PC-3 (cell line): Measurements from ENCODE around the gene KDELR1. TPM values are rescaled to one million over a fixed set of nuclear protein-coding genes. Genes with fewer than 3 reads are reported as not detected.

Experiments used
- ATAC-seq: fragments of 200-7000 bp; cut with Tn5 transposase; 2 replicates; pipeline ENCODE4 v1.9.1; 2020; ENCODE audit warnings: mild to moderate bottlenecking, moderate library complexity
- BruUV-seq: library from RNA; stranded (reverse); fragments of 400-500 nt; replicated peaks from 2 replicates; lab custom pipeline; 2021; lab: Mats Ljungman, UMichigan
- CTCF ChIA-PET: fragments of 300-600 bp; sonication (Branson Sonifier 250); formaldehyde crosslinking; loops from one replicate; lab custom pipeline; 2022; ENCODE audit warnings: antibody characterized with exemption; lab: Charles Lee
- POLR2A ChIA-PET: fragments of 300-600 bp; sonication (Branson Sonifier 250); formaldehyde crosslinking; loops from one replicate; lab custom pipeline; 2022; ENCODE audit warnings: antibody characterized with exemption; ENCODE audit not compliant: unreplicated experiment; lab: Charles Lee
- DNase-seq: peaks from one replicate; pipeline ENCODE4 v3.0.0-alpha.2; 2015
- H2AFZ ChIP-seq: fragments of 300-600 bp; sonication (generic); 2 replicates; pipeline ENCODE4 v1.6.0; 2016; ENCODE audit warnings: antibody characterized with exemption, low read length
- H3F3A ChIP-seq: fragments of 300-600 bp; sonication (generic); one replicate; pipeline ENCODE4 v1.6.0; 2017; ENCODE audit warnings: antibody characterized with exemption, low read length, control low read depth, mild to moderate bottlenecking; ENCODE audit not compliant: unreplicated experiment
- H3K27ac ChIP-seq: fragments of 300-600 bp; sonication (generic); 2 replicates; pipeline ENCODE4 v1.5.1; 2016; ENCODE audit warnings: mild to moderate bottlenecking, low read length
- H3K27me3 ChIP-seq: fragments of 300-600 bp; sonication (generic); 2 replicates; pipeline ENCODE4 v1.6.1; 2016; ENCODE audit warnings: low read length, mixed read lengths
- H3K36me3 ChIP-seq: fragments of 300-600 bp; sonication (generic); 2 replicates; pipeline ENCODE4 v1.6.1; 2016; ENCODE audit warnings: low read depth, mixed run types, low read length, mixed read lengths
- H3K4me1 ChIP-seq: fragments of 300-600 bp; sonication (generic); 2 replicates; pipeline ENCODE4 v1.5.1; 2016; ENCODE audit warnings: low read length; ENCODE audit not compliant: insufficient read depth
- H3K4me2 ChIP-seq: fragments of 300-600 bp; sonication (generic); 2 replicates; pipeline ENCODE4 v1.6.0; 2016; ENCODE audit warnings: low read length
- H3K4me3 ChIP-seq: fragments of 300-600 bp; sonication (generic); 2 replicates; pipeline ENCODE4 v1.5.1; 2016; ENCODE audit warnings: mild to moderate bottlenecking, low read length, mixed read lengths
- H3K79me2 ChIP-seq: fragments of 300-600 bp; sonication (generic); 2 replicates; pipeline ENCODE4 v1.6.1; 2017; ENCODE audit warnings: low read length, mixed read lengths
- H3K9ac ChIP-seq: fragments of 300-600 bp; sonication (generic); 2 replicates; pipeline ENCODE4 v1.6.0; 2016; ENCODE audit warnings: mild to moderate bottlenecking, low read length
- H3K9me2 ChIP-seq: fragments of 300-600 bp; sonication (generic); replicated peaks from 2 replicates; pipeline ENCODE4 v1.6.1; 2016; ENCODE audit warnings: mixed run types, low read length, mixed read lengths
- H3K9me3 ChIP-seq: fragments of 300-600 bp; sonication (generic); 2 replicates; pipeline ENCODE4 v1.6.1; 2016; ENCODE audit warnings: low read length, mixed read lengths
- H4K20me1 ChIP-seq: fragments of 300-600 bp; sonication (generic); 2 replicates; pipeline ENCODE4 v1.6.1; 2016; ENCODE audit warnings: low read length, mixed read lengths
- EZH2 ChIP-seq: fragments of 300-600 bp; sonication (generic); IDR thresholded peaks from one replicate; pipeline ENCODE4 v1.6.1; 2017; ENCODE audit warnings: antibody characterized with exemption, mild to moderate bottlenecking, low read length; ENCODE audit not compliant: unreplicated experiment
- EZH2phosphoT487 ChIP-seq: fragments of 300-600 bp; sonication (generic); IDR thresholded peaks from 2 replicates; pipeline ENCODE4 v1.6.1; 2018; ENCODE audit warnings: mild to moderate bottlenecking, antibody characterized with exemption, low read length, borderline replicate concordance
- intact Hi-C: fragments of 100-400 bp; cut with micrococcal nuclease; formaldehyde crosslinking; loops from 2 replicates; pipeline ENCODE4 v1.9.0; 2023
- total RNA-seq: library from RNA; depleted of rRNA; stranded (reverse); fragments of >200 nt; gene quantifications from 2 replicates; pipeline ENCODE4 v1.2.3, GENCODE V29; 2014
- TF ChIP-seq, protein P1 (sequence below): fragments of 300-600 bp; sonication (generic); conservative IDR thresholded peaks from 2 replicates; pipeline ENCODE4 v1.5.1; 2017; ENCODE audit warnings: antibody characterized with exemption, low read depth, mild to moderate bottlenecking, low read length

Gene KDELR1
- total RNA-seq, 1 experiment from 2014 or later = 90.2 TPM

DNA sequence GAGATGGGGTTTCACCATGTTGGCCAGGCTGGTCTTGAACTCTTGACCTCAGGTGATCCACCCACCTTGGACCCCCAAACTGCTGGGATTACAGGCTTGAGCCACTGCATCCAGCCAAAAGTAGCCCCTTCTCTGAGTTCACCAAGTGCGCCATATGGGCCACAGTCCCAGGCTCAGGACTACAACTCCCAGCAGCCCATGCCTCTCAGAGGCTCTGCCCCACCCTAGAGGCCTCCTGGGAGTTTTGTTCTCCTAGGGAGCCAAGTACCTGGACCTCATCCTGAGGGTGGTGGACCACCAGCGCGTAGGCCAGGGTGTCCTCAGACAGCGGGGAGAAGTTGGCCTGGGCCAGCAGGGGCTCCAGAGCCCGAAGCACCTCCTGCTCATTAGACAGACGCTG is 46.5 kb downstream of the KDELR1 start:
- H3K4me1 ChIP-seq = peaks cover 12% of the 10 kb centered on the region
- ChIA-PET CTCF (no interaction called here), POLR2A (no interaction called here)
- no peak overlapping the region for H3K27ac ChIP-seq
- TF ChIP-seq, protein P1, sequence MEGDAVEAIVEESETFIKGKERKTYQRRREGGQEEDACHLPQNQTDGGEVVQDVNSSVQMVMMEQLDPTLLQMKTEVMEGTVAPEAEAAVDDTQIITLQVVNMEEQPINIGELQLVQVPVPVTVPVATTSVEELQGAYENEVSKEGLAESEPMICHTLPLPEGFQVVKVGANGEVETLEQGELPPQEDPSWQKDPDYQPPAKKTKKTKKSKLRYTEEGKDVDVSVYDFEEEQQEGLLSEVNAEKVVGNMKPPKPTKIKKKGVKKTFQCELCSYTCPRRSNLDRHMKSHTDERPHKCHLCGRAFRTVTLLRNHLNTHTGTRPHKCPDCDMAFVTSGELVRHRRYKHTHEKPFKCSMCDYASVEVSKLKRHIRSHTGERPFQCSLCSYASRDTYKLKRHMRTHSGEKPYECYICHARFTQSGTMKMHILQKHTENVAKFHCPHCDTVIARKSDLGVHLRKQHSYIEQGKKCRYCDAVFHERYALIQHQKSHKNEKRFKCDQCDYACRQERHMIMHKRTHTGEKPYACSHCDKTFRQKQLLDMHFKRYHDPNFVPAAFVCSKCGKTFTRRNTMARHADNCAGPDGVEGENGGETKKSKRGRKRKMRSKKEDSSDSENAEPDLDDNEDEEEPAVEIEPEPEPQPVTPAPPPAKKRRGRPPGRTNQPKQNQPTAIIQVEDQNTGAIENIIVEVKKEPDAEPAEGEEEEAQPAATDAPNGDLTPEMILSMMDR = no peak
- TF ChIP-seq EZH2 (no peak), EZH2phosphoT487 (no peak)
- no peak for DNase-seq
- no peak overlapping the region for H3K4me3 ChIP-seq
- H3K27me3 ChIP-seq = no peaks in the 10 kb centered on the region
- H4K20me1 ChIP-seq = no peaks in the 10 kb centered on the region
- H3K4me2 ChIP-seq = no peak overlapping the region
- H3K36me3 ChIP-seq = no peaks in the 10 kb centered on the region
- H3K9me3 ChIP-seq = no peaks in the 10 kb centered on the region
- no peaks in the 10 kb centered on the region for H3K79me2 ChIP-seq
- ATAC-seq = no peak
- no peak overlapping the region for H2AFZ ChIP-seq
- no peak overlapping the region for H3K9ac ChIP-seq
- no peaks in the 10 kb centered on the region for H3F3A ChIP-seq
- intact Hi-C loops = no loop called here
- BruUV-seq = no TSS peak
- no peaks in the 10 kb centered on the region for H3K9me2 ChIP-seq

DNA sequence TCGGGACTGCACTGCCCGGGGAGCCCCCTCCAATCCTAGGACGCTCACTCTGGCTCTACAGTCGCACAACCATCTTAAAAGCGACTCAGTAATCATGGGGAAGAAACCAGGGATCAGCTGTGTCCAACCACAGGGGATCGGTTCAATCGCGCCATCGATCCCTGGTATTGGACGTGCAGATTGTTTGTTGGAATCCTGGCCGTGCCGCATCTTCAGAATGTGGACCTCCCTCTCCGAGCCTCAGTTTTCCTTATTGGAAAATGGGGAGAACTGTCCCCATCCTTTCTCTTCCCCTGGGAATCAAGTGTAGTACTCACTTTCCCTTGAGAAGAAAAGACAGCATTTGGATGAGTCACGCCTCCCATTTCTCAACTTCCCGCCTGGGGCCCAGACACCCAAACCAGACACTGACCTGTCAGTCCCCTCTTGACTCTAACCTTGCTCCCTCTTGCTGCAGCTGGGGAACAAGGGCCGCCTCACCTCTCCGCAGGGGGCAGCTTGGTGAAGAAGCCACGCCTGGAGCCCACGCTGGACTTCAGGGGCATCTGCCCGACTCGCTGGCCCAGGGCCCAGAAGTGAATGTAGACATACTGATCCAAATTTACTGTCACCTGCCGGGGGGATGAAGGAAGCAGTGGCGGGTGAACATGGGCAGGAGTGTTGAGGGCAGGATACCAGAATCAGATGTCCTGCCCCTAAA is 48.4 kb downstream of the KDELR1 start:
- Histone ChIP-seq H3K79me2 (no peaks in the 10 kb centered on the region), H3K27ac (no peak overlapping the region), H3K9ac (no peak overlapping the region), H3K4me3 (no peak overlapping the region), H3K4me1 (peaks cover 12% of the 10 kb centered on the region), H2AFZ (no peak overlapping the region), H3K4me2 (no peak overlapping the region), H3F3A (no peaks in the 10 kb centered on the region), H3K9me2 (no peaks in the 10 kb centered on the region), H3K36me3 (no peaks in the 10 kb centered on the region), H3K27me3 (no peaks in the 10 kb centered on the region), H3K9me3 (no peaks in the 10 kb centered on the region), H4K20me1 (no peaks in the 10 kb centered on the region)
- BruUV-seq = no TSS peak
- DNase-seq (peak; percentile 45), ATAC-seq (no peak)
- TF ChIP-seq EZH2phosphoT487 (no peak), EZH2 (no peak)
- TF ChIP-seq, protein P1 = no peak
- intact Hi-C loops = no loop called here
- ChIA-PET CTCF (no interaction called here), POLR2A (no interaction called here)

DNA sequence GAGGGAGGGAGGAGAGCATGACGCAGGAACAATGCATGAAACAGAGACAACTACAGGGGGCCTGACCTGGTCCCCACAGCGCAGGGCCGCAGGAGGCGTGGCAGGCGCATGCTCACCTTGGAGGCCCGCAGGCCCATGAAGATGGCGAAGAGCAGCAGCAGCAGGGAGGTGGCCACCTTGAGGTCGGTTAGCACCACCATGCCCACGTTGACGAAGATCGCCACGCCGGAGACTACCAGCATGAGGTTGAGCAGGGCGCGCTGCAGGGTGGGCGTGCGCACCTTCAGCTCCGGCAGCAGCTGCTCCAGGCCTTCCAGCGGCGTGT is 49.0 kb downstream of the KDELR1 start:
- Histone ChIP-seq H3K9me3 (no peaks in the 10 kb centered on the region), H2AFZ (no peak overlapping the region), H4K20me1 (no peaks in the 10 kb centered on the region), H3K4me2 (no peak overlapping the region), H3K9ac (no peak overlapping the region), H3K27ac (no peak overlapping the region), H3K36me3 (no peaks in the 10 kb centered on the region), H3K4me3 (no peak overlapping the region), H3K27me3 (no peaks in the 10 kb centered on the region), H3K79me2 (no peaks in the 10 kb centered on the region), H3K4me1 (peaks cover 12% of the 10 kb centered on the region), H3K9me2 (no peaks in the 10 kb centered on the region), H3F3A (no peaks in the 10 kb centered on the region)
- TF ChIP-seq EZH2phosphoT487 = no peak
- TF ChIP-seq, protein P1 = no peak
- TF ChIP-seq EZH2 = no peak
- ATAC-seq (no peak), DNase-seq (no peak)
- no TSS peak for BruUV-seq
- intact Hi-C loops = no loop called here
- POLR2A ChIA-PET = no interaction called here
- CTCF ChIA-PET = no interaction called here
